Fibroblast of the aortic adventitia (primary cell): ENCODE data around the gene ANK2. TPM values are rescaled to one million over a fixed set of nuclear protein-coding genes. Genes with fewer than 3 reads are reported as not detected.
A peak's percentile ranks its signal among the peaks of the same experiment; 100 is the strongest.
"Not testable (repeated sequence)": the region's sequence is repeated elsewhere in the genome, so short reads cannot be mapped to it uniquely, and the experiment has no call there.

Experiments used
- DNase-seq: peaks from one replicate; pipeline ENCODE4 v3.0.0-alpha.2; 2010; ENCODE audit warnings: low read depth
- H3K4me3 ChIP-seq: 2 replicates; pipeline ENCODE4 v1.5.1; 2011; ENCODE audit warnings: low read depth, mild to moderate bottlenecking, control low read depth, low read length, moderate library complexity
- CTCF ChIP-seq: IDR thresholded peaks from 2 replicates; pipeline ENCODE4 v1.5.1; 2011; ENCODE audit warnings: mild to moderate bottlenecking, low read length, control low read depth, inconsistent platforms; ENCODE audit not compliant: insufficient read depth
- total RNA-seq: library from RNA; depleted of rRNA; stranded (reverse); fragments of >200 nt; gene quantifications from 2 replicates; pipeline ENCODE4 v1.2.3, GENCODE V29; 2012; ENCODE audit warnings: low replicate concordance

Gene ANK2
- total RNA-seq, 1 donor, result 200 TPM

GRCh38 chr4:113057891-113058290 lies 8.4 kb downstream of the ANK2 start:
- H3K4me3 ChIP-seq, result no peak overlapping the region
- TF ChIP-seq CTCF, result no peak
- DNase-seq, result peak; percentile 10

GRCh38 chr4:113059449-113060182 lies 10.2 kb downstream of the ANK2 start:
- H3K4me3 ChIP-seq, result no peak overlapping the region
- no peak for DNase-seq
- no peak for TF ChIP-seq CTCF

GRCh38 chr4:113060853-113061252 lies 11.4 kb downstream of the ANK2 start:
- TF ChIP-seq CTCF, result no peak
- H3K4me3 ChIP-seq, result no peak overlapping the region
- no peak for DNase-seq

- no peak overlapping the region for H3K4me3 ChIP-seq
- no peak for DNase-seq
- TF ChIP-seq CTCF, result no peak
Measured at GRCh38 chr4:113064244-113064643, 14.8 kb downstream of the ANK2 start.

GRCh38 chr4:113065629-113066028 lies 16.2 kb downstream of the ANK2 start:
- H3K4me3 ChIP-seq, result no peak overlapping the region
- DNase-seq, result no peak
- TF ChIP-seq CTCF, result no peak

GRCh38 chr4:113068771-113069170 lies 19.3 kb downstream of the ANK2 start:
- DNase-seq, H3K4me3 ChIP-seq: not testable (repeated sequence)

GRCh38 chr4:113069212-113069892 lies 19.9 kb downstream of the ANK2 start:
- H3K4me3 ChIP-seq, result no peak overlapping the region
- no peak for TF ChIP-seq CTCF

More at GRCh38 chr4:113069212-113069892, 19.9 kb downstream of the ANK2 start:
- no peak for DNase-seq
